Upper lobe of left lung (tissue), 6 donors: ENCODE data around the gene KIAA0232. TPM values are rescaled to one million over a fixed set of nuclear protein-coding genes. Genes with fewer than 3 reads are reported as not detected.

Experiments used
- ATAC-seq, 2 donors: fragments of 200-7000 bp; cut with Tn5 transposase; one replicate each; pipeline ENCODE4 v1.9.1; 2022; ENCODE audit warnings: mild to moderate bottlenecking in 2 of 2, moderate library complexity in 2 of 2; ENCODE audit not compliant: low FRiP score in 2 of 2
- DNase-seq, 2 donors: peaks; one replicate each; pipeline ENCODE4 v3.0.0-alpha.2; 2019 to 2020
- H3K27ac ChIP-seq, 4 donors: fragments of 200-600 bp; sonication (generic); one replicate each; pipeline ENCODE4 v1.5.1; 2016 to 2019
- H3K27me3 ChIP-seq, 4 donors: fragments of 200-600 bp; sonication (generic); one replicate each; pipeline ENCODE4 v1.5.1; 2017 to 2019
- H3K36me3 ChIP-seq, 4 donors: fragments of 200-600 bp; sonication (generic); one replicate each; pipeline ENCODE4 v1.5.1; 2016 to 2019
- H3K4me1 ChIP-seq, 4 donors: fragments of 200-600 bp; sonication (generic); one replicate each; pipeline ENCODE4 v1.5.1; 2018 to 2019
- H3K4me3 ChIP-seq, 4 donors: fragments of 200-600 bp; sonication (generic); one replicate each; pipeline ENCODE4 v1.5.1; 2017 to 2019; ENCODE audit warnings: mild to moderate bottlenecking in 2 of 4, moderate library complexity in 1 of 4
- H3K9me3 ChIP-seq, 4 donors: fragments of 200-600 bp; sonication (generic); one replicate each; pipeline ENCODE4 v1.5.1; 2018 to 2019
- EP300 ChIP-seq, 4 donors: sonication (generic); formaldehyde crosslinking; IDR thresholded peaks; one replicate each; pipeline ENCODE4 v1.5.1; 2017; ENCODE audit warnings: antibody characterized with exemption in 4 of 4, control low read depth in 2 of 4
- POLR2A ChIP-seq, 4 donors: fragments of 450-650 bp; IDR thresholded peaks; one replicate each; pipeline ENCODE4 v1.5.1; 2016 to 2017; ENCODE audit warnings: antibody characterized with exemption in 4 of 4, mild to moderate bottlenecking in 2 of 4
- POLR2AphosphoS5 ChIP-seq, 2 donors: sonication (generic); formaldehyde crosslinking; IDR thresholded peaks; one replicate each; pipeline ENCODE4 v1.5.1; 2017; ENCODE audit warnings: antibody characterized with exemption in 2 of 2
- whole genome bisulfite sequencing, 2 donors: methylation state at CpG; one replicate each; pipeline ENCODE4 v1.1.5; 2017 to 2018; 5-methylcytosine and 5-hydroxymethylcytosine counted together
- total RNA-seq, 6 donors: library from RNA; depleted of rRNA in 4 of 6; stranded (reverse); fragments of >200 nt in 4 of 6; gene quantifications; one replicate each; pipeline versions ENCODE4 v1.1.0 to v1.2.1, GENCODE V29; 2016 to 2021
- TF ChIP-seq, protein P1 (sequence below), 6 experiments: fragments of 450-650 bp in 4 of 6; fragments of 200-600 bp in 2 of 6; sonication (generic) in 2 of 6; IDR thresholded peaks; one replicate each; pipeline ENCODE4 v1.5.1; 2016 to 2019; ENCODE audit warnings: antibody characterized with exemption in 6 of 6
- donor health status: DM: no; HTN: no; CAD: no; lungs with moderate emphysema.
- donor health status: DM: no; HTN: yes; CAD: no; lungs with severe emphysema.

KIAA0232 gene
- total RNA-seq, 6 donors from 2014 or later = 22.6 to 45.0 (median 24.4) TPM

DNA sequence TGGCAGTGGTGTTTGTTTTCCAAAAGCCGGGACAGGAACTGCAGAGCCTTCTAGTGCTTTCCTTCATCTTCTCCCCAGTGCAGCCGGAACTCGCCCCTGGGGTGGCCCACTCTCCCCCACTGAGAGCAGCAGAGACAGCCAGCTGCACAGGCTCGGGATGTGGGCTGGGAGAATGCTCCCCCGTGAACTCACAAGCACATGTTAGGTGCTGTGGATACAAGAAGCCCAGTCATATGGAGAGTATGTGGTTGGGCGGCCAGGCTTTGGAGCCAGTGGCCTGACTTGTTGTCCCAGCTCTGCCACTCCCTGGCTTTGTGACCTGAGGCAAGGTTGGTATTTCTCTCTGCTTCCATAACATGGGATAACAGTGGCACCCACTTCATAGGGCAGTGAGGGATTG, 9.4 kb upstream of the KIAA0232 start:
- DNase-seq (peak in 1 of 2 donors; percentile 42), ATAC-seq (no peak)
- H3K27me3 ChIP-seq = no peaks in the 10 kb centered on the region
- H3K9me3 ChIP-seq = no peaks in the 10 kb centered on the region
- 64 to 86% methylated on average over 4 to 6 of the region's 6 CpGs for WGBS, 2 donors
- H3K27ac ChIP-seq = no peak overlapping the region
- peaks cover 0 to 7% (median 2%) of the 10 kb centered on the region in 4 donors for H3K4me1 ChIP-seq
- no peak for TF ChIP-seq EP300 (IDR thresholded peaks at IDR 0.05)
- TF ChIP-seq POLR2AphosphoS5 (IDR thresholded peaks at IDR 0.05) = no peak
- no peak for TF ChIP-seq POLR2A (IDR thresholded peaks at IDR 0.05)
- TF ChIP-seq, protein P1, sequence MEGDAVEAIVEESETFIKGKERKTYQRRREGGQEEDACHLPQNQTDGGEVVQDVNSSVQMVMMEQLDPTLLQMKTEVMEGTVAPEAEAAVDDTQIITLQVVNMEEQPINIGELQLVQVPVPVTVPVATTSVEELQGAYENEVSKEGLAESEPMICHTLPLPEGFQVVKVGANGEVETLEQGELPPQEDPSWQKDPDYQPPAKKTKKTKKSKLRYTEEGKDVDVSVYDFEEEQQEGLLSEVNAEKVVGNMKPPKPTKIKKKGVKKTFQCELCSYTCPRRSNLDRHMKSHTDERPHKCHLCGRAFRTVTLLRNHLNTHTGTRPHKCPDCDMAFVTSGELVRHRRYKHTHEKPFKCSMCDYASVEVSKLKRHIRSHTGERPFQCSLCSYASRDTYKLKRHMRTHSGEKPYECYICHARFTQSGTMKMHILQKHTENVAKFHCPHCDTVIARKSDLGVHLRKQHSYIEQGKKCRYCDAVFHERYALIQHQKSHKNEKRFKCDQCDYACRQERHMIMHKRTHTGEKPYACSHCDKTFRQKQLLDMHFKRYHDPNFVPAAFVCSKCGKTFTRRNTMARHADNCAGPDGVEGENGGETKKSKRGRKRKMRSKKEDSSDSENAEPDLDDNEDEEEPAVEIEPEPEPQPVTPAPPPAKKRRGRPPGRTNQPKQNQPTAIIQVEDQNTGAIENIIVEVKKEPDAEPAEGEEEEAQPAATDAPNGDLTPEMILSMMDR (IDR thresholded peaks at IDR 0.05) = no peak
- H3K4me3 ChIP-seq = no peak overlapping the region
- no peaks in the 10 kb centered on the region for H3K36me3 ChIP-seq

DNA sequence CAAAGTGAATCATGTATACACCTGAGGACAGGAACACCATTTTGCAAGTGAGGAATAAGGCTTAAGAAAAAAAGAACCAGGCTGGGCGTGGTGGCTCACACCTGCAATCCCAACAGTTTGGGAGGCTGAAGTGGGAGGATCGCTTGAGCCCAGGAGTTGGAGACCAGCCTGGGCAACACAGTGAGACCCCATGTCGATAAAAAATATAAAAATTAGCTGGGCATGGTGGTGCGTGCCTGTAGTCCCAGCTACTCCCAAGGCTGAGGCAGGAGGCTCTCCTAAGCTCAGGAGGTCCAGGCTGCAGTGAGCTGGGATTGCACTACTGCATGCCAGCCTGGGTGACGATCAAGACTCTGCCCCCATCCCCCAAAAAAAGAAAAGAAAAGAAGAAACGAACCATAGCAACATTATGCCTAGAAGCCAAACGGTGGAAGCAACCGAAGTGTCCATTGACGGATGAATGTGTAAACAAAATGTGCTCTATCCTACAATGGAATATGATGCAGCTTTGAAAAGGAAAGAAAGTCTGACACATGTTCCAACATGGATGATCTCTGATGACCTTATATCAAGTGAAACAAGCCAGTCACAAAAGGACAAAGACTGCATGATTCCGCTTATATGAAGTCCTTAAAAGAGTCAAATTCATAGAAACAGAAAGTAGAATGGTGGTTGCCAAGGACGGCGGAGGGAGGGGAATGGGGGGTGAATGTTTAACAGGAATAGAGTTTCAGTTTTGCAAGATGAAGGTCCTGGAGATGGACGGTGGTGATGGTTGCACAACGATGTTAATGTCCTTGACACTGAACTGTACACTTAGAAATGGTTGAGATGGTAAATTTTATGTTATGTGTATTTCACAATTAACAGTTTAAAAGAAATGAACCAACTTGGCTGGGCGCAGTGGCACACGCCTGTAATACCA, 8.6 kb upstream of the KIAA0232 start:
- H3K4me3 ChIP-seq = no peak overlapping the region
- 84% methylated on average over 16 of the region's 16 CpGs for WGBS, 2 donors
- TF ChIP-seq EP300 (IDR thresholded peaks at IDR 0.05) = no peak
- TF ChIP-seq POLR2A (IDR thresholded peaks at IDR 0.05) = no peak
- TF ChIP-seq, protein P1 (IDR thresholded peaks at IDR 0.05) = no peak
- no peak for TF ChIP-seq POLR2AphosphoS5 (IDR thresholded peaks at IDR 0.05)
- DNase-seq (no peak), ATAC-seq (no peak)
- peaks cover 0 to 7% (median 0%) of the 10 kb centered on the region in 4 donors for H3K4me1 ChIP-seq
- H3K9me3 ChIP-seq = no peaks in the 10 kb centered on the region
- no peaks in the 10 kb centered on the region for H3K27me3 ChIP-seq
- no peaks in the 10 kb centered on the region for H3K36me3 ChIP-seq
- no peak overlapping the region for H3K27ac ChIP-seq

- peak in 1 of 2 donors; percentile 14 for DNase-seq
- Histone ChIP-seq H3K27ac (no peak overlapping the region), H3K4me3 (no peak overlapping the region), H3K36me3 (no peaks in the 10 kb centered on the region), H3K9me3 (no peaks in the 10 kb centered on the region), H3K27me3 (no peaks in the 10 kb centered on the region), H3K4me1 (peaks cover 0 to 7% (median 0%) of the 10 kb centered on the region in 4 donors)
- WGBS, 2 donors = 77 to 85% methylated on average over 7 of the region's 7 CpGs
- no peak for TF ChIP-seq EP300 (IDR thresholded peaks at IDR 0.05)
- TF ChIP-seq POLR2A (IDR thresholded peaks at IDR 0.05) = no peak
- TF ChIP-seq, protein P1 (IDR thresholded peaks at IDR 0.05) = no peak
- no peak for ATAC-seq
These were observed 6.8 kb upstream of the KIAA0232 start for GRCh38 chr4:6775746-6776145.

- no peak for TF ChIP-seq POLR2A (IDR thresholded peaks at IDR 0.05)
- TF ChIP-seq, protein P1 (IDR thresholded peaks at IDR 0.05) = no peak
- TF ChIP-seq EP300 (IDR thresholded peaks at IDR 0.05) = no peak
- TF ChIP-seq POLR2AphosphoS5 (IDR thresholded peaks at IDR 0.05) = no peak
- H3K9me3 ChIP-seq = no peaks in the 10 kb centered on the region
- WGBS, 2 donors = 66 to 71% methylated on average over 12 of the region's 12 CpGs
- no peak overlapping the region for H3K27ac ChIP-seq
- ATAC-seq (no peak), DNase-seq (no peak)
- H3K4me1 ChIP-seq = peaks cover 0 to 7% (median 4%) of the 10 kb centered on the region in 4 donors
- no peaks in the 10 kb centered on the region for H3K36me3 ChIP-seq
- no peaks in the 10 kb centered on the region for H3K27me3 ChIP-seq
- H3K4me3 ChIP-seq = no peak overlapping the region
These were observed 5.4 kb upstream of the KIAA0232 start for GRCh38 chr4:6776920-6777635.
